Liver (tissue), 9 donors: Measurements from ENCODE around the gene FALEC. TPM values are rescaled to one million over a fixed set of nuclear protein-coding genes. Genes with fewer than 3 reads are reported as not detected.
A peak's percentile ranks its signal among the peaks of the same experiment; 100 is the strongest.

Experiments used
- DNase-seq: peaks from one replicate; pipeline ENCODE4 v3.0.0-alpha.2; 2017; ENCODE audit warnings: low spot score
- H3K27ac ChIP-seq, 2 donors: one replicate each; pipeline ENCODE4 v1.7.0; 2013; ENCODE audit warnings: inconsistent platforms in 2 of 2, low read length in 2 of 2, control low read depth in 1 of 2, low read depth in 1 of 2, mild to moderate bottlenecking in 1 of 2
- H3K27me3 ChIP-seq, 4 donors: one replicate each; pipeline versions ENCODE4 v1.6.1 to v1.7.0; 2013; ENCODE audit warnings: low read length in 3 of 4, inconsistent platforms in 1 of 4, mild to moderate bottlenecking in 1 of 4, moderate library complexity in 1 of 4; ENCODE audit not compliant: control insufficient read depth in 4 of 4, insufficient read depth in 4 of 4
- H3K36me3 ChIP-seq, 4 donors: one replicate each; pipeline versions ENCODE4 v1.6.1 to v1.7.0; 2013; ENCODE audit warnings: low read length in 3 of 4, mild to moderate bottlenecking in 3 of 4, low read depth in 1 of 4, moderate library complexity in 1 of 4; ENCODE audit not compliant: control insufficient read depth in 4 of 4, insufficient read depth in 3 of 4
- H3K4me1 ChIP-seq, 4 donors: one replicate each; pipeline versions ENCODE4 v1.6.1 to v1.7.0; 2013; ENCODE audit warnings: low read length in 3 of 4, mild to moderate bottlenecking in 3 of 4, moderate library complexity in 1 of 4; ENCODE audit not compliant: control insufficient read depth in 4 of 4, insufficient read depth in 4 of 4
- H3K4me3 ChIP-seq, 3 donors: one replicate each; pipeline versions ENCODE4 v1.6.1 to v1.7.0; 2013; ENCODE audit warnings: low read length in 3 of 3, control low read depth in 1 of 3, low read depth in 1 of 3, mild to moderate bottlenecking in 1 of 3
- H3K9ac ChIP-seq, 2 donors: one replicate each; pipeline ENCODE4 v1.7.0; 2013; ENCODE audit warnings: low read length in 2 of 2, mild to moderate bottlenecking in 2 of 2, moderate library complexity in 2 of 2, control low read depth in 1 of 2, low read depth in 1 of 2
- H3K9me3 ChIP-seq, 4 donors: one replicate each; pipeline versions ENCODE4 v1.6.1 to v1.7.0; 2013; ENCODE audit warnings: low read length in 3 of 4; ENCODE audit not compliant: control insufficient read depth in 4 of 4
- ATF3 ChIP-seq: IDR thresholded peaks from 2 replicates; pipeline ENCODE4 v1.6.1; 2016; ENCODE audit warnings: antibody characterized with exemption
- CTCF ChIP-seq: fragments of 150-350 bp; IDR thresholded peaks from 2 replicates; pipeline ENCODE4 v1.5.1; 2017; ENCODE audit warnings: improper control_type of control experiment, low read depth, low read length; ENCODE audit not compliant: missing input control
- EGR1 ChIP-seq, 2 donors: IDR thresholded peaks; 2 replicates each; pipeline ENCODE4 v1.6.1; 2016 to 2018; ENCODE audit warnings: antibody characterized with exemption in 2 of 2, low read depth in 2 of 2
- FOXA1 ChIP-seq: IDR thresholded peaks from 2 replicates; pipeline ENCODE4 v1.6.1; 2016; ENCODE audit warnings: antibody characterized with exemption
- FOXA2 ChIP-seq: IDR thresholded peaks from 2 replicates; pipeline ENCODE4 v1.6.1; 2016; ENCODE audit warnings: antibody characterized with exemption
- HNF4A ChIP-seq, 2 donors: conservative IDR thresholded peaks; 2 replicates each; pipeline ENCODE4 v1.6.1; 2016; ENCODE audit warnings: antibody characterized with exemption in 2 of 2, mild to moderate bottlenecking in 2 of 2
- HNF4G ChIP-seq: IDR thresholded peaks from 2 replicates; pipeline ENCODE4 v1.6.1; 2016; ENCODE audit warnings: antibody characterized with exemption
- JUND ChIP-seq, 2 donors: IDR thresholded peaks; 2 replicates each; pipeline ENCODE4 v1.6.1; 2016; ENCODE audit warnings: antibody characterized with exemption in 2 of 2
- MAX ChIP-seq: IDR thresholded peaks from 2 replicates; pipeline ENCODE4 v1.6.1; 2016; ENCODE audit warnings: antibody characterized with exemption
- NR2F2 ChIP-seq: IDR thresholded peaks from 2 replicates; pipeline ENCODE4 v1.6.1; 2016; ENCODE audit warnings: antibody characterized with exemption
- RAD21 ChIP-seq, 2 donors: IDR thresholded peaks; 2 replicates each; pipeline ENCODE4 v1.6.1; 2016; ENCODE audit warnings: antibody characterized with exemption in 2 of 2, mild to moderate bottlenecking in 2 of 2
- REST ChIP-seq: IDR thresholded peaks from 2 replicates; pipeline ENCODE4 v1.6.1; 2016; ENCODE audit warnings: antibody characterized with exemption, mild to moderate bottlenecking
- RXRA ChIP-seq, 2 donors: IDR thresholded peaks; 2 replicates each; pipeline ENCODE4 v1.6.1; 2017 to 2018; ENCODE audit warnings: antibody characterized with exemption in 2 of 2, mild to moderate bottlenecking in 1 of 2
- SP1 ChIP-seq: IDR thresholded peaks from 2 replicates; pipeline ENCODE4 v1.6.1; 2018; ENCODE audit warnings: antibody characterized with exemption, mild to moderate bottlenecking
- TAF1 ChIP-seq: conservative IDR thresholded peaks from 2 replicates; pipeline ENCODE4 v1.6.1; 2016; ENCODE audit warnings: antibody characterized with exemption, mild to moderate bottlenecking
- YY1 ChIP-seq: IDR thresholded peaks from 2 replicates; pipeline ENCODE4 v1.6.1; 2016; ENCODE audit warnings: antibody characterized with exemption, mild to moderate bottlenecking
- ZBTB33 ChIP-seq: IDR thresholded peaks from 2 replicates; pipeline ENCODE4 v1.6.1; 2016; ENCODE audit warnings: antibody characterized with exemption
- WGBS: extraction: QIAGEN DNeasy Blood & Tissue Kit; methylation state at CpG from one replicate; pipeline ENCODE4 v1.1.7; 2013; 5-methylcytosine and 5-hydroxymethylcytosine counted together
- polyA plus RNA-seq, 2 donors: library from polyadenylated mRNA; stranded (reverse) in 1 of 2; unstranded in 1 of 2; fragments of 200-250 nt in 1 of 2; fragments of >200 nt in 1 of 2; fragmentation: Nextera tagmentation in 1 of 2; extraction: Ambion mirVana in 1 of 2; gene quantifications; one replicate each; pipeline versions ENCODE4 v1.2.1 to v1.2.3, GENCODE V29; 2013 to 2015
- total RNA-seq, 2 donors: library from RNA; depleted of rRNA; stranded (reverse); fragments of >200 nt; gene quantifications; one replicate each; pipeline ENCODE4 v1.2.3, GENCODE V29; 2014
- donor health status: healthy.
- donor health status: healthy.
- donor health status: healthy.
- donor health status: healthy.
- donor health status: healthy.

Gene FALEC
- total and polyA plus RNA-seq, 4 donors, result not detected

- no peaks in the 10 kb centered on the region for H3K27me3 ChIP-seq
- TF ChIP-seq EGR1 (IDR thresholded peaks at IDR 0.05; ENCODE audit: low read depth in 2 of 2), result no peak
- no peak for TF ChIP-seq RXRA (IDR thresholded peaks at IDR 0.05)
- TF ChIP-seq HNF4G, result no peak
- TF ChIP-seq FOXA1, result no peak
- no peak for TF ChIP-seq CTCF
- TF ChIP-seq REST, result no peak
- TF ChIP-seq FOXA2, result no peak
- TF ChIP-seq TAF1, result no peak
- TF ChIP-seq ZBTB33, result no peak
- no peak for TF ChIP-seq SP1
- TF ChIP-seq MAX, result no peak
- TF ChIP-seq NR2F2, result no peak
- TF ChIP-seq YY1, result no peak
- no peak for TF ChIP-seq HNF4A (conservative IDR thresholded peaks at IDR 0.05)
- TF ChIP-seq ATF3, result no peak
- no peak for TF ChIP-seq JUND (IDR thresholded peaks at IDR 0.05)
- TF ChIP-seq RAD21 (IDR thresholded peaks at IDR 0.05), result no peak
- DNase-seq, result no peak
- peaks cover 6 to 25% (median 16%) of the 10 kb centered on the region in 4 donors for H3K36me3 ChIP-seq
- WGBS, result 48% methylated on average over 1 of the region's 1 CpG
- H3K9ac ChIP-seq, result no peak overlapping the region
- H3K27ac ChIP-seq, result peak overlapping the region in 1 of 2 donors; percentile 34
- H3K4me3 ChIP-seq, result no peak overlapping the region
- no peaks in the 10 kb centered on the region for H3K9me3 ChIP-seq
- H3K4me1 ChIP-seq, result peaks cover 10 to 52% (median 36%) of the 10 kb centered on the region in 4 donors
Observed at GRCh38 chr1:150469291-150469690, 46.3 kb upstream of the FALEC start.
